ENCODE measurements around the gene ZSCAN22. TPM values are rescaled to one million over a fixed set of nuclear protein-coding genes. Genes with fewer than 3 reads are reported as not detected.
"Not testable (repeated sequence)": the region's sequence is repeated elsewhere in the genome, so short reads cannot be mapped to it uniquely, and the experiment has no call there.

The ZSCAN22 gene
- total RNA-seq, 4 donors from 2014 or later = 2.2 to 3.2 (median 2.9) TPM

DNA sequence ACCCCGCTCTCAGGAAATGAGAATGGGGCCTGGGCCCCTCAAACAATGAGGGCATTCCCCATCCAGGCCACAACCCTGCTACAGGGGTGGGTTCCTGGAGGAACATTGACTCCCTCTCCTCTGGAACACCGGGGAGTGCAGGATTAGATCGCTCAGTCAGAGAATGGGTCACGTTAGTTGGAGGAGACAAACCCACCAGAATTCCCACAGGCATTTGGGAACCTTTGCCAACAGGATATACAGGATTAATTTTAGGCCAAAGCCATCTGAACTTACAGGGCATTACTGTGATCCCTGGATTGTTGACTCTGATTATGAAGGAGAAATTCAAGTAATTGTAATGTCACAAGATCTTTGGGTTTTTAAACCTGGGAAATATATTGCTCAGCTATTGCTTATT is 19.1 kb upstream of the ZSCAN22 start:
- intact Hi-C loops (cut with DNase I) = no loop called here
- H3K27me3 ChIP-seq = no peaks in the 10 kb centered on the region
- peaks cover 0 to 64% (median 10%) of the 10 kb centered on the region in 3 donors for H3K36me3 ChIP-seq
- no peak for DNase-seq
- H3K9me3 ChIP-seq = no peaks in the 10 kb centered on the region
- peaks cover 6 to 35% (median 15%) of the 10 kb centered on the region in 3 donors for H3K4me1 ChIP-seq
- H3K4me3 ChIP-seq = no peak overlapping the region
- TF ChIP-seq, protein P1, sequence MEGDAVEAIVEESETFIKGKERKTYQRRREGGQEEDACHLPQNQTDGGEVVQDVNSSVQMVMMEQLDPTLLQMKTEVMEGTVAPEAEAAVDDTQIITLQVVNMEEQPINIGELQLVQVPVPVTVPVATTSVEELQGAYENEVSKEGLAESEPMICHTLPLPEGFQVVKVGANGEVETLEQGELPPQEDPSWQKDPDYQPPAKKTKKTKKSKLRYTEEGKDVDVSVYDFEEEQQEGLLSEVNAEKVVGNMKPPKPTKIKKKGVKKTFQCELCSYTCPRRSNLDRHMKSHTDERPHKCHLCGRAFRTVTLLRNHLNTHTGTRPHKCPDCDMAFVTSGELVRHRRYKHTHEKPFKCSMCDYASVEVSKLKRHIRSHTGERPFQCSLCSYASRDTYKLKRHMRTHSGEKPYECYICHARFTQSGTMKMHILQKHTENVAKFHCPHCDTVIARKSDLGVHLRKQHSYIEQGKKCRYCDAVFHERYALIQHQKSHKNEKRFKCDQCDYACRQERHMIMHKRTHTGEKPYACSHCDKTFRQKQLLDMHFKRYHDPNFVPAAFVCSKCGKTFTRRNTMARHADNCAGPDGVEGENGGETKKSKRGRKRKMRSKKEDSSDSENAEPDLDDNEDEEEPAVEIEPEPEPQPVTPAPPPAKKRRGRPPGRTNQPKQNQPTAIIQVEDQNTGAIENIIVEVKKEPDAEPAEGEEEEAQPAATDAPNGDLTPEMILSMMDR (IDR thresholded peaks at IDR 0.05) = no peak
- no peak for TF ChIP-seq POLR2A (IDR thresholded peaks at IDR 0.05)
- WGBS, 2 donors = 77 to 84% methylated on average over 4 of the region's 4 CpGs
- no peak overlapping the region for H3K27ac ChIP-seq

DNA sequence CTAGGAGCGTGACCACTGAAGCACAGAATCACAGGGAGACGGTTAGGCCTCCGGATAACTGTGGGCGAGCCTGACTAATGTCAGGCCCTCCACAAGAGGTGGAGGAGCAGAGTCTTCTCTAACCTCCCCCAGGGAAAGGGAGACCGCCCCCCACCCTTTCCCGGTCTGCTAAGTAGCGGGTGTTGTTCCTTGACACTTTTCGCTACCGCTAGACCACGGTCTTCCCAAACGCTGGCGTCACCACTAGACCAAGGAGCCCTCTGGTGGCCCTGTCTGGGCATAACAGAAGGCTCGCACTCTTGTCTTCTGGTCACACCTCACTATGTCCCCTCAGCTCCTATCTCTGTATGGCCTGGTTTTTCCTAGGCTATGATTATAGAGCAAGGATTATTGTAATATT is 16.1 kb upstream of the ZSCAN22 start:
- 85% methylated on average over 8 to 12 of the region's 13 CpGs for WGBS, 2 donors
- H3K27ac ChIP-seq; H3K4me3 ChIP-seq; H3K9me3 ChIP-seq; intact Hi-C loops (cut with DNase I); H3K27me3 ChIP-seq; DNase-seq: not testable (repeated sequence)
- peaks cover 6 to 24% (median 15%) of the 10 kb centered on the region in 3 donors for H3K4me1 ChIP-seq
- TF ChIP-seq, protein P1 (IDR thresholded peaks at IDR 0.05) = peak in 5 of 6 experiments; percentile 19 to 51 (median 32)
- peaks cover 0 to 93% (median 21%) of the 10 kb centered on the region in 3 donors for H3K36me3 ChIP-seq

- TF ChIP-seq POLR2A (IDR thresholded peaks at IDR 0.05) = no peak
- TF ChIP-seq, protein P1 (IDR thresholded peaks at IDR 0.05) = no peak
- no peak overlapping the region for H3K4me3 ChIP-seq
- H3K36me3 ChIP-seq = peaks cover 0 to 98% (median 21%) of the 10 kb centered on the region in 3 donors
- no peak overlapping the region for H3K27ac ChIP-seq
- WGBS, 2 donors = 58 to 66% methylated on average over 6 of the region's 7 CpGs
- no peak for DNase-seq
- no peaks in the 10 kb centered on the region for H3K9me3 ChIP-seq
- peaks cover 0 to 17% (median 8%) of the 10 kb centered on the region in 3 donors for H3K4me1 ChIP-seq
- intact Hi-C loops (cut with DNase I) = no loop called here
- no peaks in the 10 kb centered on the region for H3K27me3 ChIP-seq
Measured at GRCh38 chr19:58311345-58311865, 15.4 kb upstream of the ZSCAN22 start.

GRCh38 chr19:58315580-58315979 is 11.2 kb upstream of the ZSCAN22 start:
- no peak for TF ChIP-seq POLR2A (IDR thresholded peaks at IDR 0.05)
- TF ChIP-seq, protein P1 (IDR thresholded peaks at IDR 0.05) = no peak
- intact Hi-C loops (cut with DNase I) = no loop called here
- Histone ChIP-seq H3K36me3 (peaks cover 0 to 57% (median 21%) of the 10 kb centered on the region in 3 donors), H3K27me3 (no peaks in the 10 kb centered on the region), H3K4me1 (peaks cover 0 to 18% (median 11%) of the 10 kb centered on the region in 3 donors), H3K27ac (no peak overlapping the region), H3K9me3 (no peaks in the 10 kb centered on the region), H3K4me3 (no peak overlapping the region)
- WGBS, 2 donors = 100% methylated on average over 1 of the region's 2 CpGs; no CpG with 5 or more reads in 1 of the 2 donors
- DNase-seq = no peak

DNA sequence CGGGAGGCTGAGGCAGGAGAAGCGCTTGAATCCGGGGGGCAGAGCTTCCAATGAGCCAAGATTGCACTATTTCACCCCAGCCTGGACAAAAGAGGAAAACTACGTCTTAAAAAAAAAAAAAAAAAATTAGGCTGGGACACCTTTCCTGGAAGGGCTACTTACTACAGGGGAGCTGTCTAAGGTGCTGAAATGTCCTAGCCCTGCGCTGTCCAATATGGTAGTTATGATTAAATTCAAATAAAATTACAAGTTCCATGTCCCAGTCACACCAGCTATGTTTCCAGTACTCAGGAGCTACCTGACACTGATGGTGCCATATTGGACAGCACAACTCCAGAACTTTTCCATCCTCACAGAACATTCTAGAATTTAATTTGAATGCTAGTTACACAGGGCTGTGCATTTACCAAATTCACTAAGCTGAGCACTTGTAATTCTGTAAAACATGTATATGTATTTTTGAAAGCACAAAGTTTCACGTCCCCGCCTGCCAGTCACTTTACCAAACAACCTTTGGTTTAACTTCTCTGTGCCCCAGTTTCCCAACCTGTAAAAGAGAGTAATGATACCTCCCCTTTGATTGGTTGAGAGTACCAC is 9.2 kb upstream of the ZSCAN22 start:
- intact Hi-C loops (cut with DNase I) = no loop called here
- Histone ChIP-seq H3K4me3 (no peak overlapping the region), H3K27ac (no peak overlapping the region), H3K9me3 (no peaks in the 10 kb centered on the region), H3K36me3 (peaks cover 0 to 48% (median 13%) of the 10 kb centered on the region in 3 donors), H3K27me3 (no peaks in the 10 kb centered on the region), H3K4me1 (peaks cover 0 to 18% (median 11%) of the 10 kb centered on the region in 3 donors)
- DNase-seq = no peak
- 64% methylated on average over 4 to 7 of the region's 7 CpGs for WGBS, 2 donors
- no peak for TF ChIP-seq POLR2A (IDR thresholded peaks at IDR 0.05)
- TF ChIP-seq, protein P1 (IDR thresholded peaks at IDR 0.05) = no peak

All from esophagus squamous epithelium (tissue), 5 donors.